Measurements from ENCODE around the gene PPP6R1. TPM values are rescaled to one million over a fixed set of nuclear protein-coding genes. Genes with fewer than 3 reads are reported as not detected.

The PPP6R1 gene
- total and polyA plus RNA-seq, 2 of the 13 experiments (the other 11 are each of a cell fraction or from before 2014, with no cell fraction given) = 25.8 to 54.0 TPM

GRCh38 chr19:55206664-55207500 lies 51.9 kb downstream of the PPP6R1 start (continued):
- TF ChIP-seq, protein P1, sequence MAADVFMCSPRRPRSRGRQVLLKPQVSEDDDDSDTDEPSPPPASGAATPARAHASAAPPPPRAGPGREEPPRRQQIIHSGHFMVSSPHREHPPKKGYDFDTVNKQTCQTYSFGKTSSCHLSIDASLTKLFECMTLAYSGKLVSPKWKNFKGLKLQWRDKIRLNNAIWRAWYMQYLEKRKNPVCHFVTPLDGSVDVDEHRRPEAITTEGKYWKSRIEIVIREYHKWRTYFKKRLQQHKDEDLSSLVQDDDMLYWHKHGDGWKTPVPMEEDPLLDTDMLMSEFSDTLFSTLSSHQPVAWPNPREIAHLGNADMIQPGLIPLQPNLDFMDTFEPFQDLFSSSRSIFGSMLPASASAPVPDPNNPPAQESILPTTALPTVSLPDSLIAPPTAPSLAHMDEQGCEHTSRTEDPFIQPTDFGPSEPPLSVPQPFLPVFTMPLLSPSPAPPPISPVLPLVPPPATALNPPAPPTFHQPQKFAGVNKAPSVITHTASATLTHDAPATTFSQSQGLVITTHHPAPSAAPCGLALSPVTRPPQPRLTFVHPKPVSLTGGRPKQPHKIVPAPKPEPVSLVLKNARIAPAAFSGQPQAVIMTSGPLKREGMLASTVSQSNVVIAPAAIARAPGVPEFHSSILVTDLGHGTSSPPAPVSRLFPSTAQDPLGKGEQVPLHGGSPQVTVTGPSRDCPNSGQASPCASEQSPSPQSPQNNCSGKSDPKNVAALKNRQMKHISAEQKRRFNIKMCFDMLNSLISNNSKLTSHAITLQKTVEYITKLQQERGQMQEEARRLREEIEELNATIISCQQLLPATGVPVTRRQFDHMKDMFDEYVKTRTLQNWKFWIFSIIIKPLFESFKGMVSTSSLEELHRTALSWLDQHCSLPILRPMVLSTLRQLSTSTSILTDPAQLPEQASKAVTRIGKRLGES (CRISPR knock-in tag; IDR thresholded peaks at IDR 0.05; ENCODE audit: borderline replicate concordance) = no peak
- TF ChIP-seq MED8 (CRISPR knock-in tag; IDR thresholded peaks at IDR 0.05; ENCODE audit: insufficient replicate concordance) (peak; percentile 77), KDM5A (IDR thresholded peaks at IDR 0.05; ENCODE audit: borderline replicate concordance, low read length) (peak; percentile 50; the same call in 1 of the 2 replicates), ZNF224 (CRISPR knock-in tag; IDR thresholded peaks at IDR 0.05) (no peak), EED (CRISPR knock-in tag; IDR thresholded peaks at IDR 0.05) (no peak), MLLT10 (CRISPR knock-in tag; IDR thresholded peaks at IDR 0.05) (no peak), ZNF253 (CRISPR knock-in tag; IDR thresholded peaks at IDR 0.05; ENCODE audit: borderline replicate concordance) (no peak), ZNF230 (CRISPR knock-in tag; IDR thresholded peaks at IDR 0.05) (no peak), CENPBD1 (CRISPR knock-in tag; IDR thresholded peaks at IDR 0.05; ENCODE audit: borderline replicate concordance, low read depth) (no peak), NFYC (CRISPR knock-in tag; IDR thresholded peaks at IDR 0.05) (no peak), ZIK1 (CRISPR knock-in tag; IDR thresholded peaks at IDR 0.05; ENCODE audit: borderline replicate concordance, low read depth) (no peak), DPF2 (CRISPR knock-in tag; IDR thresholded peaks at IDR 0.05; ENCODE audit: borderline replicate concordance, low read depth) (peak; percentile 27; the same call in 1 of the 2 replicates), ZBTB38 (CRISPR knock-in tag; IDR thresholded peaks at IDR 0.05) (peak; percentile 17; the same call in 1 of the 2 replicates), BRD4 (CRISPR knock-in tag; IDR thresholded peaks at IDR 0.05) (peak; percentile 79), YEATS2 (CRISPR knock-in tag; IDR thresholded peaks at IDR 0.05; ENCODE audit: borderline replicate concordance) (peak; percentile 82; the same call in 1 of the 2 replicates), SIN3A (IDR thresholded peaks at IDR 0.05; ENCODE audit: borderline replicate concordance, low read depth, low read length) (peak; percentile 70; the same call in 1 of the 2 replicates)
- TF ChIP-seq, protein P2, sequence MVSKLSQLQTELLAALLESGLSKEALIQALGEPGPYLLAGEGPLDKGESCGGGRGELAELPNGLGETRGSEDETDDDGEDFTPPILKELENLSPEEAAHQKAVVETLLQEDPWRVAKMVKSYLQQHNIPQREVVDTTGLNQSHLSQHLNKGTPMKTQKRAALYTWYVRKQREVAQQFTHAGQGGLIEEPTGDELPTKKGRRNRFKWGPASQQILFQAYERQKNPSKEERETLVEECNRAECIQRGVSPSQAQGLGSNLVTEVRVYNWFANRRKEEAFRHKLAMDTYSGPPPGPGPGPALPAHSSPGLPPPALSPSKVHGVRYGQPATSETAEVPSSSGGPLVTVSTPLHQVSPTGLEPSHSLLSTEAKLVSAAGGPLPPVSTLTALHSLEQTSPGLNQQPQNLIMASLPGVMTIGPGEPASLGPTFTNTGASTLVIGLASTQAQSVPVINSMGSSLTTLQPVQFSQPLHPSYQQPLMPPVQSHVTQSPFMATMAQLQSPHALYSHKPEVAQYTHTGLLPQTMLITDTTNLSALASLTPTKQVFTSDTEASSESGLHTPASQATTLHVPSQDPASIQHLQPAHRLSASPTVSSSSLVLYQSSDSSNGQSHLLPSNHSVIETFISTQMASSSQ (IDR thresholded peaks at IDR 0.05; ENCODE audit: low read depth) = peak; percentile 6; the same call in 1 of the 2 replicates
- TF ChIP-seq, protein P2 (CRISPR knock-in tag; IDR thresholded peaks at IDR 0.05; ENCODE audit: borderline replicate concordance) = peak; percentile 34; the same call in 1 of the 2 replicates
- TF ChIP-seq, protein P3, sequence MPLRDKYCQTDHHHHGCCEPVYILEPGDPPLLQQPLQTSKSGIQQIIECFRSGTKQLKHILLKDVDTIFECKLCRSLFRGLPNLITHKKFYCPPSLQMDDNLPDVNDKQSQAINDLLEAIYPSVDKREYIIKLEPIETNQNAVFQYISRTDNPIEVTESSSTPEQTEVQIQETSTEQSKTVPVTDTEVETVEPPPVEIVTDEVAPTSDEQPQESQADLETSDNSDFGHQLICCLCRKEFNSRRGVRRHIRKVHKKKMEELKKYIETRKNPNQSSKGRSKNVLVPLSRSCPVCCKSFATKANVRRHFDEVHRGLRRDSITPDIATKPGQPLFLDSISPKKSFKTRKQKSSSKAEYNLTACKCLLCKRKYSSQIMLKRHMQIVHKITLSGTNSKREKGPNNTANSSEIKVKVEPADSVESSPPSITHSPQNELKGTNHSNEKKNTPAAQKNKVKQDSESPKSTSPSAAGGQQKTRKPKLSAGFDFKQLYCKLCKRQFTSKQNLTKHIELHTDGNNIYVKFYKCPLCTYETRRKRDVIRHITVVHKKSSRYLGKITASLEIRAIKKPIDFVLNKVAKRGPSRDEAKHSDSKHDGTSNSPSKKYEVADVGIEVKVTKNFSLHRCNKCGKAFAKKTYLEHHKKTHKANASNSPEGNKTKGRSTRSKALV (CRISPR knock-in tag; IDR thresholded peaks at IDR 0.05) = no peak
